HUES6 (cell line): ENCODE measurements around the gene LPCAT2.
"Not testable (repeated sequence)": the region's sequence is repeated elsewhere in the genome, so short reads cannot be mapped to it uniquely, and the experiment has no call there.

Source experiments
- H3K27ac ChIP-seq: 2 replicates; pipeline ENCODE4 v1.7.0; 2013; ENCODE audit warnings: low read depth, mild to moderate bottlenecking, low read length, inconsistent platforms
- H3K27me3 ChIP-seq: 2 replicates; pipeline ENCODE4 v1.6.1; 2013; ENCODE audit warnings: low read length; ENCODE audit not compliant: control insufficient read depth, insufficient read depth
- H3K36me3 ChIP-seq: 2 replicates; pipeline ENCODE4 v1.6.1; 2013; ENCODE audit warnings: low read length; ENCODE audit not compliant: control insufficient read depth, insufficient read depth
- H3K4me1 ChIP-seq: 2 replicates; pipeline ENCODE4 v1.6.1; 2013; ENCODE audit warnings: low read length; ENCODE audit not compliant: control insufficient read depth, insufficient read depth
- H3K4me3 ChIP-seq: 2 replicates; pipeline ENCODE4 v1.5.1; 2013; ENCODE audit warnings: low read depth, low read length
- H3K9ac ChIP-seq: one replicate; pipeline ENCODE4 v1.6.1; 2013; ENCODE audit warnings: mild to moderate bottlenecking, low read length
- H3K9me3 ChIP-seq: 2 replicates; pipeline ENCODE4 v1.6.1; 2013; ENCODE audit warnings: low read depth, low read length; ENCODE audit not compliant: control insufficient read depth, insufficient read depth

The LPCAT2 gene

GRCh38 chr16:55613613-55614335, 104.9 kb downstream of the LPCAT2 start:
- Histone ChIP-seq H3K36me3 (no peaks in the 10 kb centered on the region), H3K4me1 (no peaks in the 10 kb centered on the region), H3K4me3 (no peak overlapping the region), H3K9me3 (peaks cover 17% of the 10 kb centered on the region), H3K27me3 (no peaks in the 10 kb centered on the region), H3K27ac (no peak overlapping the region), H3K9ac (no peak overlapping the region)

GRCh38 chr16:55615071-55615470, 106.2 kb downstream of the LPCAT2 start:
- no peak overlapping the region for H3K27ac ChIP-seq
- no peak overlapping the region for H3K4me3 ChIP-seq
- no peaks in the 10 kb centered on the region for H3K27me3 ChIP-seq
- H3K9ac ChIP-seq, result no peak overlapping the region
- no peaks in the 10 kb centered on the region for H3K36me3 ChIP-seq
- peaks cover 17% of the 10 kb centered on the region for H3K9me3 ChIP-seq
- no peaks in the 10 kb centered on the region for H3K4me1 ChIP-seq

GRCh38 chr16:55615670-55616069, 106.8 kb downstream of the LPCAT2 start:
- H3K27me3 ChIP-seq, H3K36me3 ChIP-seq, H3K4me3 ChIP-seq, H3K9ac ChIP-seq, H3K4me1 ChIP-seq, H3K27ac ChIP-seq: not testable (repeated sequence)
- H3K9me3 ChIP-seq, result peaks cover 17% of the 10 kb centered on the region

GRCh38 chr16:55621771-55622170, 112.9 kb downstream of the LPCAT2 start:
- Histone ChIP-seq H3K4me3 (no peak overlapping the region), H3K36me3 (no peaks in the 10 kb centered on the region), H3K27ac (no peak overlapping the region), H3K4me1 (peaks cover 7% of the 10 kb centered on the region), H3K9me3 (no peaks in the 10 kb centered on the region; the same call in 1 of the 2 replicates), H3K27me3 (no peaks in the 10 kb centered on the region), H3K9ac (no peak overlapping the region)

GRCh38 chr16:55622272-55622671, 113.4 kb downstream of the LPCAT2 start:
- H3K36me3 ChIP-seq, result no peaks in the 10 kb centered on the region
- H3K27me3 ChIP-seq, result no peaks in the 10 kb centered on the region
- no peak overlapping the region for H3K27ac ChIP-seq
- no peak overlapping the region for H3K9ac ChIP-seq
- H3K9me3 ChIP-seq, result no peaks in the 10 kb centered on the region; the same call in 1 of the 2 replicates
- H3K4me1 ChIP-seq, result peaks cover 7% of the 10 kb centered on the region
- no peak overlapping the region for H3K4me3 ChIP-seq

- Histone ChIP-seq H3K27me3 (no peaks in the 10 kb centered on the region), H3K9ac (no peak overlapping the region), H3K4me1 (peaks cover 7% of the 10 kb centered on the region), H3K36me3 (no peaks in the 10 kb centered on the region), H3K27ac (no peak overlapping the region), H3K4me3 (no peak overlapping the region), H3K9me3 (peaks cover 2% of the 10 kb centered on the region; the same call in 1 of the 2 replicates)
Measured at GRCh38 chr16:55622930-55623561, 114.2 kb downstream of the LPCAT2 start.

- Histone ChIP-seq H3K4me3 (no peak overlapping the region), H3K36me3 (no peaks in the 10 kb centered on the region), H3K9me3 (peaks cover 5% of the 10 kb centered on the region), H3K27ac (no peak overlapping the region), H3K27me3 (no peaks in the 10 kb centered on the region), H3K9ac (no peak overlapping the region), H3K4me1 (peaks cover 10% of the 10 kb centered on the region)
Measured at GRCh38 chr16:55623640-55624039, 114.8 kb downstream of the LPCAT2 start.

GRCh38 chr16:55624696-55625095, 115.8 kb downstream of the LPCAT2 start:
- H3K27ac ChIP-seq, result no peak overlapping the region
- peaks cover 10% of the 10 kb centered on the region for H3K4me1 ChIP-seq
- H3K27me3 ChIP-seq, result no peaks in the 10 kb centered on the region

GRCh38 chr16:55625843-55626242, 117.0 kb downstream of the LPCAT2 start:
- peaks cover 20% of the 10 kb centered on the region for H3K9me3 ChIP-seq
- no peak overlapping the region for H3K4me3 ChIP-seq
- no peaks in the 10 kb centered on the region for H3K27me3 ChIP-seq
- no peak overlapping the region for H3K27ac ChIP-seq
- peaks cover 10% of the 10 kb centered on the region for H3K4me1 ChIP-seq
- no peaks in the 10 kb centered on the region for H3K36me3 ChIP-seq
- no peak overlapping the region for H3K9ac ChIP-seq

More at GRCh38 chr16:55624696-55625095, 115.8 kb downstream of the LPCAT2 start:
- H3K9ac ChIP-seq, result no peak overlapping the region
- H3K4me3 ChIP-seq, result no peak overlapping the region
- H3K36me3 ChIP-seq, result no peaks in the 10 kb centered on the region
- H3K9me3 ChIP-seq, result peaks cover 15% of the 10 kb centered on the region

GRCh38 chr16:55628306-55628968, 119.6 kb downstream of the LPCAT2 start:
- no peak overlapping the region for H3K4me3 ChIP-seq
- peaks cover 39% of the 10 kb centered on the region for H3K9me3 ChIP-seq
- no peaks in the 10 kb centered on the region for H3K27me3 ChIP-seq
- H3K9ac ChIP-seq, result no peak overlapping the region
- no peaks in the 10 kb centered on the region for H3K36me3 ChIP-seq
- no peak overlapping the region for H3K27ac ChIP-seq
- H3K4me1 ChIP-seq, result 0 out of 2 replicates have a peak, but pooled peaks cover 3% of the 10 kb centered on the region

- H3K9me3 ChIP-seq, result peaks cover 47% of the 10 kb centered on the region
- H3K9ac ChIP-seq, result no peak overlapping the region
- H3K4me1 ChIP-seq, result 0 out of 2 replicates have a peak, but pooled peaks cover 3% of the 10 kb centered on the region
- H3K27ac ChIP-seq, result no peak overlapping the region
- H3K27me3 ChIP-seq, result no peaks in the 10 kb centered on the region
- H3K36me3 ChIP-seq, result no peaks in the 10 kb centered on the region
- H3K4me3 ChIP-seq, result no peak overlapping the region
Measured at GRCh38 chr16:55630774-55631173, 121.9 kb downstream of the LPCAT2 start.
